ENCODE data around the gene CDKL1.

CDKL1 gene

DNA sequence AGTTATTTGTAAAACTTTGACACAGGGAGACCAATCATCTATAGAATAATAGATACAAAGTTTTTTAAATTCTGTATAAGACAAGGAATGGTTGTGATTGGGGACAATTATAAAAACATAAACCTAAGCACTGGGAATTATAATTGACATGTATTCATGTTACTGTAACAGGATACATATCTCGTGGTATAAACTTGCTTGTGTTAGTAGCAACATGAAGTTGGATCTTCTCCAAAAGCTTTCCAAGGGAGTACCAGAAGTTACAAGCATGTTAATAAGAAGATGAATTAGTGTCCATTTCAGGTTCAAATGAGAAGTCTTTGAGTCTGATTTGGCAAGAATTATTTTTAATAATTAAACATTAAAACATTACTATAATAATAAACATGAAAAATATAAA lies 42.2 kb downstream of the CDKL1 start:
- H3K27ac ChIP-seq (ENCODE audit: low read length): no peak overlapping the region
- no peaks in the 10 kb centered on the region for H3K27me3 ChIP-seq (ENCODE audit: insufficient read depth, low read length)
- no peak overlapping the region for H3K4me3 ChIP-seq (ENCODE audit: low read length)
- H3K9me3 ChIP-seq (ENCODE audit: insufficient read depth, low read depth, low read length): no peaks in the 10 kb centered on the region
- H3K9ac ChIP-seq (ENCODE audit: low read depth, low read length): no peak overlapping the region
- no peaks in the 10 kb centered on the region for H3K36me3 ChIP-seq (ENCODE audit: insufficient read depth, low read depth, low read length)
- no peaks in the 10 kb centered on the region for H3K4me1 ChIP-seq (ENCODE audit: insufficient read depth, low read length)

DNA sequence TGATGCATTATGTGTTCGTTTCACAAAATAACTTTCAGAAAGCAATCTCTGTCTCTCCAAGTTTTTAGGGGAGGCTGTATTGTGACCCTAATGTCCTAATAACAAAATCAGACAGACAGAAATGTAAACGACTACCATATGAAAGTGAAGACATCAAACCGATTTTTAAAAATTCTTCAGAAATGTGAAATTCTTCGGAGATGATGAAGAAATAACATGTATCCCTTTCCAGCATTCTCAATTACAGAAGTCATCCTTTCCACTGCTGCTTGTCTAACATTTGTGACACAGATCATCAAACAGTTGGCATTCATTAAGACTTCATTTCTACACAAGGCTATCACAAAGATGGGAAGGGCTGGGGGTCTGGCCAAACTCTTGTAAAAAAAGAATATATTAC lies 43.6 kb downstream of the CDKL1 start:
- Histone ChIP-seq H3K9ac (ENCODE audit: low read depth, low read length) (no peak overlapping the region), H3K27ac (ENCODE audit: low read length) (no peak overlapping the region), H3K4me3 (ENCODE audit: low read length) (no peak overlapping the region), H3K4me1 (ENCODE audit: insufficient read depth, low read length) (no peaks in the 10 kb centered on the region), H3K27me3 (ENCODE audit: insufficient read depth, low read length) (no peaks in the 10 kb centered on the region), H3K36me3 (ENCODE audit: insufficient read depth, low read depth, low read length) (no peaks in the 10 kb centered on the region), H3K9me3 (ENCODE audit: insufficient read depth, low read depth, low read length) (no peaks in the 10 kb centered on the region)

DNA sequence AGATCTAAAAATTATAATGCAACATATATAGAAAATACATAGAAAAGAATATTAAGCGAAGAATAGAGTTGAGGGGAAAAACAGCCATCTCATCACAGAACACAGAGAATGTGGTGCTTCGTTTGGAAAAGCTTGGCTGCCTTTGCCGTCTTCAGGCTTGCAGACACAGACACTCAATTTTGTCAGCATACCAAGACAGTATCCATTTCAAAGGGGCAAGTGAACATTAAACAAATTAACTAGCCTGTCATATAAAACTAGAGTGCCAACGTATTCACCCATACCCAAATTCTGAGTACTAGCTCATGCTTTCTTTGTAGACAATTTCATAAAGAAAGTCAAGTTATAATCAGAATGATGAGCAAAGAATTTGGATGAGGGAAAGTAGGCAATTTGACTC lies 44.1 kb downstream of the CDKL1 start:
- no peaks in the 10 kb centered on the region for H3K36me3 ChIP-seq (ENCODE audit: insufficient read depth, low read depth, low read length)
- no peak overlapping the region for H3K27ac ChIP-seq (ENCODE audit: low read length)
- H3K27me3 ChIP-seq (ENCODE audit: insufficient read depth, low read length): no peaks in the 10 kb centered on the region
- no peak overlapping the region for H3K4me3 ChIP-seq (ENCODE audit: low read length)
- no peaks in the 10 kb centered on the region for H3K9me3 ChIP-seq (ENCODE audit: insufficient read depth, low read depth, low read length)
- no peaks in the 10 kb centered on the region for H3K4me1 ChIP-seq (ENCODE audit: insufficient read depth, low read length)
- no peak overlapping the region for H3K9ac ChIP-seq (ENCODE audit: low read depth, low read length)

DNA sequence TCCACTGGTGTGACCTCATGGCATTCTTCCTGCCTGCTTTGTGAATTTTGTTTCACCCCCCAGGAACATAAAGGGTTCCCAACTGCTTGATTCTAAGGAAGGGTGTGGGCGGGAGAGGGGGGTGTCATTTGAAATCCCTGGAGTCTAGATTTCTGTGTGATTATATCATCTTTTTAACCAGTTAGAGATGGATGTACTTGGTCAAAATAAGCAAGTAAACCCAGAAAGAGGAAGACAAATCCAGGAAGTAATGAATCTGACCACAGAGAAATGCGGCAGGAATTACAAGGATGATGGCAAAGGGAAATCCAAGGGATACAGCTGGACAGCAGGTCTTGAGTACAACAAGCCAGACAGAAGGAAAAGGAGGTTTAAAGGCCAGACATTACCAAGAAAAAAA lies 45.7 kb downstream of the CDKL1 start:
- H3K9ac ChIP-seq (ENCODE audit: low read depth, low read length): no peak overlapping the region
- H3K4me3 ChIP-seq (ENCODE audit: low read length): no peak overlapping the region
- H3K27ac ChIP-seq (ENCODE audit: low read length): no peak overlapping the region
- no peaks in the 10 kb centered on the region for H3K4me1 ChIP-seq (ENCODE audit: insufficient read depth, low read length)
- H3K9me3 ChIP-seq (ENCODE audit: insufficient read depth, low read depth, low read length): no peaks in the 10 kb centered on the region
- no peaks in the 10 kb centered on the region for H3K27me3 ChIP-seq (ENCODE audit: insufficient read depth, low read length)
- no peaks in the 10 kb centered on the region for H3K36me3 ChIP-seq (ENCODE audit: insufficient read depth, low read depth, low read length)

DNA sequence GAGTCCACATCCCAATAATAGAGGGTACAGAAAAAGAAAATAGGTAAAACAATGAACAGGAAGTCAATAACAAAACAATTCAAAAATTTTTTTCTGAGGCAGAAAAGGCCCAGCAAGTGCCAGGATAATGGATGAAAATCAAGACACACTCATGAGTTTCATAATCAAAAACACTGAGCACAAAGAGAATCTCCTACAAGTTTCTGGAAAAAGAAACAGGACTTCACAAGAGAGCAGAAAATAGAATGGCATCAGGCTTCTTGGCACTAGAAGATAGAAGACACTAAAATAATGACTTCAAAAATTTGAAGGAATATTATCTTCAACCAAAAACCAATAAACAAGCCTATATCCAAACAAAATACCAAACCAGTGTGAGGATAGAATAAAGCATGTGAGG lies 47.7 kb downstream of the CDKL1 start:
- no peak overlapping the region for H3K27ac ChIP-seq (ENCODE audit: low read length)
- no peak overlapping the region for H3K9ac ChIP-seq (ENCODE audit: low read depth, low read length)
- H3K4me3 ChIP-seq (ENCODE audit: low read length): no peak overlapping the region
- no peaks in the 10 kb centered on the region for H3K9me3 ChIP-seq (ENCODE audit: insufficient read depth, low read depth, low read length)
- H3K36me3 ChIP-seq (ENCODE audit: insufficient read depth, low read depth, low read length): no peaks in the 10 kb centered on the region
- H3K4me1 ChIP-seq (ENCODE audit: insufficient read depth, low read length): no peaks in the 10 kb centered on the region
- H3K27me3 ChIP-seq (ENCODE audit: insufficient read depth, low read length): no peaks in the 10 kb centered on the region

DNA sequence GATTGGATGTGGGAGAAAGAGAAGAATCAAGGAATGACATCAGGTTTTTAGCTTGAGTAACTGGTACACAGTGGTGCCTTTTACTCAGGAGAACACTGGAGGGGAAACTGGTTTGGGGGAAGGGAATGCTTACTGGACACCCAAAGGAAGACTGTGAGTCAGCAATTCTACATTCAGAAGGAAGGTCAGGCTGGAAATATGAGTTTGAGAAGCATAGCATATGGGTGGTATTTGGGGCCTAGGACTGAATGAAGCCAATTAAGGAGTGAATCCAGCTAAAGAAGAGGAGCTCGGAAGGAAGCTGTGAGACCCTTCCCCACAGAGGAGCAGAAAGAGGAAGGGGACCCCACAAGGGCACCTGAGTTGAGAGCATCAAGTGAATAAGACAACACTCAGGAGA lies 49.2 kb downstream of the CDKL1 start:
- H3K27ac ChIP-seq (ENCODE audit: low read length): no peak overlapping the region
- H3K27me3 ChIP-seq (ENCODE audit: insufficient read depth, low read length): no peaks in the 10 kb centered on the region
- no peak overlapping the region for H3K4me3 ChIP-seq (ENCODE audit: low read length)
- no peaks in the 10 kb centered on the region for H3K9me3 ChIP-seq (ENCODE audit: insufficient read depth, low read depth, low read length)
- H3K4me1 ChIP-seq (ENCODE audit: insufficient read depth, low read length): no peaks in the 10 kb centered on the region
- H3K36me3 ChIP-seq (ENCODE audit: insufficient read depth, low read depth, low read length): no peaks in the 10 kb centered on the region
- H3K9ac ChIP-seq (ENCODE audit: low read depth, low read length): no peak overlapping the region

DNA sequence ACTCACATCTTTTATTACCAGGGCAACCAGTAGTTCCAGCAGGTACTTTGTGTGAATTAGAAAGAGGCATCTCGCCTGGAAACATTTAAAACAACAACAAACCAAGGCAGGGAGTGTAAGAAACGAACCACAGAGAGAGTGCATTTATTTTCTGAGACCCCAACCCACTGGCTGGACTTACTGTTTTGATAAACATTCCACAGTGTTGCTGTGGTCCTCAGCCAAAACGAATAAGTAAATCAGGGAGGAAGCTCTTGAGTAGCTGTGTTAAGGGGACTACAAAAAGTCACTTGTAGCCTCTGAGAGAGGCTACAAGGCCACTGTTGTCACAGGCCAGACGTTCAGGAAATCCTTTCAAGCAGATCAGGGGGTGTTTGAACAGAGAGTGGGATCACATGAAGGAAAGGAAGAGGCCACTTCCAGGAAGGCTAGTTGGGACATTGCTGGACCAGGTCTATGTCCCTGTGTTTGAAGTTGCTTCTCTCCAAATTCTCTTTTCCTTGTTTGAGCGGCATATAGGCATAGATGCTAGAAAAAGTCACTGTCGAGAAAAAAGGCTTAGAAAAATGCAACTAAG lies 50.7 kb downstream of the CDKL1 start:
- no peak overlapping the region for H3K9ac ChIP-seq (ENCODE audit: low read depth, low read length)
- H3K27ac ChIP-seq (ENCODE audit: low read length): no peak overlapping the region
- H3K4me1 ChIP-seq (ENCODE audit: insufficient read depth, low read length): no peaks in the 10 kb centered on the region
- no peaks in the 10 kb centered on the region for H3K27me3 ChIP-seq (ENCODE audit: insufficient read depth, low read length)
- H3K4me3 ChIP-seq (ENCODE audit: low read length): no peak overlapping the region
- H3K36me3 ChIP-seq (ENCODE audit: insufficient read depth, low read depth, low read length): no peaks in the 10 kb centered on the region
- H3K9me3 ChIP-seq (ENCODE audit: insufficient read depth, low read depth, low read length): no peaks in the 10 kb centered on the region

DNA sequence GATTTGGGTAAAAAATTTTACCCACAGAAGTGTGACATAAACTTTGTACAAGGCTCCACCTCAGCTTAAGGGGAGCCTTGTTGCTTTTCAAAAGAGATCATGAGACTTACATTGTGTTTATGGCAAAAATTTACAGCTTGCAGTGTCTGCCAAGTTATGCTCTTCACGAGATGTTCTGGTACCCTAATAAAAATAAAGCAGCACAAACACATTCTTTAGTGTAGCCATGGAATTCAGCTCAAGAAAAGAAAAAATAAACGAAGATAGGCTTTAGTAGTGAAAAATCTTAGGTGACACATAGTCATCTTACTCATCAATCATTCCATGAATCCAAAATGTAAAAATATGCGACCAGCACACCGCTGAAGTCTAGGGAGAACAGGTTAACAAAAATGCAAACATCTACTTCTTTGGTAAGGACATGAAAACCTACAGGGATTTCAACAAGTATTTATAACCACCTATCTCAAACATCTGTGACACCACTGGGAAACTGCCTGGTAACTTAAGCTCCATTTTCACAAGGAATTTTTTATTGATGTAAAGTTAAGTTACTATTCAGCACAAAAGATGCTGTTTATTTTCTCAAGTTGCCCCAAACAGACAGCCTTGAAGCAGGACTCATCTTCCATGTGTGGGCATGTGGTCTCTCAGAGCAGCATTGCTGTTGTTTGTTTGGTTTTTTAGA lies 51.7 kb downstream of the CDKL1 start:
- no peaks in the 10 kb centered on the region for H3K27me3 ChIP-seq (ENCODE audit: insufficient read depth, low read length)
- no peak overlapping the region for H3K4me3 ChIP-seq (ENCODE audit: low read length)
- H3K9ac ChIP-seq (ENCODE audit: low read depth, low read length): no peak overlapping the region
- no peaks in the 10 kb centered on the region for H3K36me3 ChIP-seq (ENCODE audit: insufficient read depth, low read depth, low read length)
- no peaks in the 10 kb centered on the region for H3K4me1 ChIP-seq (ENCODE audit: insufficient read depth, low read length)
- H3K9me3 ChIP-seq (ENCODE audit: insufficient read depth, low read depth, low read length): no peaks in the 10 kb centered on the region
- no peak overlapping the region for H3K27ac ChIP-seq (ENCODE audit: low read length)

DNA sequence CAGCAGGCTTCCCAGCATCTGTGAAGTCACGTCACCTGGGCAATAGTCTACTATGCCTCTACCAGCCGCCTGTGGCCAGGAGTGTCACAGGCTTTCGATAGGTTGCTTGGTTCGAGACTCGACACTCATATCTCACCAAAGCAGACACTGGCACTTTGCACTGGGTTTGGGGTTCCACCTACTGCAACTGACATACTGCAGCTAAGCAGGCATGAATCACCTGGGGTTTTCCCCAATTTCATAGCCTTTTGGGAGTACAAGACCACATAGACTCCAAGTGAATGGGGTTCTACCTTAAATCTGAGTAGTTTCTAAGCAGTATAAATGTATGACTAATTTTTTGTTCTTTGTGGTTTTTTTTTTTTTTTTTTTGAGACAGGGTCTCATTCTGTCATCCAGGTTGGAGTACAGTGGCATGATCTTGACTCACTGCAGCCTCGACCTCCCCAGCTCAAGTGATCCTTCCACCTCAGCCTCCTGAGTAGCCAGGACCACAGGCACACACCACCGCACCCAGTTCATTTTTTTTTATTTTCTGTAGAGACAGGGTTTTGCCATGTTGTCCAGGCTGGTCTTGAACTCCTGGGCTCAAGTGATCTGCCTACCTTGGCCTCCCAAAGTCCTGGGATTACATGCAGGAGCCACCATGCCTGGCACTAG lies 52.4 kb downstream of the CDKL1 start:
- no peak overlapping the region for H3K27ac ChIP-seq (ENCODE audit: low read length)
- H3K4me1 ChIP-seq (ENCODE audit: insufficient read depth, low read length): no peaks in the 10 kb centered on the region
- no peaks in the 10 kb centered on the region for H3K36me3 ChIP-seq (ENCODE audit: insufficient read depth, low read depth, low read length)
- H3K27me3 ChIP-seq (ENCODE audit: insufficient read depth, low read length): no peaks in the 10 kb centered on the region
- no peak overlapping the region for H3K9ac ChIP-seq (ENCODE audit: low read depth, low read length)
- H3K9me3 ChIP-seq (ENCODE audit: insufficient read depth, low read depth, low read length): no peaks in the 10 kb centered on the region
- no peak overlapping the region for H3K4me3 ChIP-seq (ENCODE audit: low read length)

DNA sequence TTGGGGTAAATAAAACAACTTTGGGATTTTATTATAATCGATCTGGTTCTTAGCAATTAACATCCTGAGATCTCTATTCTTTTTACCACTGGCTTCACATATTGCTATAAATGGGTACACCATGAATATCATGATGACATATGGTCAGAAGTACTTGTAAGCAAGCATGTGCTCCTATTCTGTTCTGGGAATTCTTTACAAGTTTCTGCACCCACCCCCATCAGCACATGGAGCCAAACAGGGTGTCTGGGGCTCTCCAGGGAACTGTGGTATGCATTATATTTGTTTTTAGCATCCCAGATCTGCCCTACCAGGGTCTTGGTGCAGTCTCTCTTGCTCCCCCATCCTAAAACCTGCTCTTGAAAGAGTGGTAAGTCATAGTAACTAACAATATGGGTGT lies 53.2 kb downstream of the CDKL1 start:
- Histone ChIP-seq H3K4me1 (ENCODE audit: insufficient read depth, low read length) (no peaks in the 10 kb centered on the region), H3K9ac (ENCODE audit: low read depth, low read length) (no peak overlapping the region), H3K36me3 (ENCODE audit: insufficient read depth, low read depth, low read length) (no peaks in the 10 kb centered on the region), H3K27me3 (ENCODE audit: insufficient read depth, low read length) (no peaks in the 10 kb centered on the region), H3K9me3 (ENCODE audit: insufficient read depth, low read depth, low read length) (no peaks in the 10 kb centered on the region), H3K4me3 (ENCODE audit: low read length) (no peak overlapping the region), H3K27ac (ENCODE audit: low read length) (no peak overlapping the region)

DNA sequence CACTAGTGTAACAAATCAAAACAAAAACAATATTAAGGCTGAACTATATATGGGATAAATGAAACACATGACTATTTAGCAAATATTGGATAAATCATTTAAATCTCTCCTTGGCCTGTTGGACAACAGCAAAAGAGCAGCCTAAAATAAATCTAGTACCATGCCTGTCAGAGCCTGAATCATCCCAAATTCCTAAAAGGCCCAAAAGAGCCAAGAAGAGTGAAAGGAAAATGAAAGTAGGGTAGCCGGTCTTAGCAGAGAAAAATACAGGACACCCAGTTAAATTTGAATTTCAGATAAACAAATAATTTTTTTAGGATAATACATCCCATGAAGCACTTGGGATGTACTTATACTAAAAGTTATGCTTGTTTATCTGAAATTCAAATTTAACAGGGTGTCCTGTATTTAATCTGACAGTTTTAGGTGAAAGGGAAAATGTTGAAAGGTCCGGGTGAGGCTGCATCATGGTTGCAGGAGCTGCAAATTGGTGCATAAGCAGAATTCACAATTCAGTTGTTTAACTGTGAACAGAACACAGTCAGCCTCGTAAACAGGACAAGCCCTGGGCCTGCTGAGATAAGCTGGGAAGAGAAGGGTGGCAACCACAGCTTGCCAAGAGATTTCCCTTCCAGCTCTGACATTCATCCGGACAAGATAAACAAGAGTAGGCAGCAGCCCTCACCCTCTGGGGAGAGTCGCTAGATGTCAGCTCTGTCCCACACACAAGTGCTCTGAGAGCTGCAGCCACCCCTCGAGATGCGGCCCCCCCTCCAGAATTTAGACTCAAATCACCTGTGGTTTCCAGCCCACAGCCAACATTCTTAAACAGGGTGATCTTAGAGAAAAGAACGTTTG lies 54.2 kb downstream of the CDKL1 start:
- Histone ChIP-seq H3K4me3 (ENCODE audit: low read length) (no peak overlapping the region), H3K4me1 (ENCODE audit: insufficient read depth, low read length) (no peaks in the 10 kb centered on the region), H3K27ac (ENCODE audit: low read length) (no peak overlapping the region), H3K9me3 (ENCODE audit: insufficient read depth, low read depth, low read length) (no peaks in the 10 kb centered on the region), H3K27me3 (ENCODE audit: insufficient read depth, low read length) (no peaks in the 10 kb centered on the region), H3K36me3 (ENCODE audit: insufficient read depth, low read depth, low read length) (no peaks in the 10 kb centered on the region), H3K9ac (ENCODE audit: low read depth, low read length) (no peak overlapping the region)

Measured in iPS-20b (cell line).